HG02870 (cell line): ENCODE measurements around the gene PREX1.

Experiments used
- ATAC-seq: cut with Tn5 transposase; IDR thresholded peaks from one replicate; pipeline ENCODE4 v1.9.1; 2021; ENCODE audit warnings: mild to moderate bottlenecking, moderate library complexity; ENCODE audit not compliant: unreplicated experiment

The PREX1 gene

GRCh38 chr20:48722737-48723191, 105.0 kb downstream of the PREX1 start:
- no peak for ATAC-seq

- no peak for ATAC-seq
Measured at GRCh38 chr20:48722002-48722731, 105.6 kb downstream of the PREX1 start.

GRCh38 chr20:48721324-48722001, 106.3 kb downstream of the PREX1 start:
- ATAC-seq = no peak

GRCh38 chr20:48720256-48720985, 107.4 kb downstream of the PREX1 start:
- ATAC-seq = no peak

GRCh38 chr20:48719598-48720255, 108.1 kb downstream of the PREX1 start:
- ATAC-seq = no peak

GRCh38 chr20:48718786-48719578, 108.8 kb downstream of the PREX1 start:
- no peak for ATAC-seq

GRCh38 chr20:48717680-48718223, 110.0 kb downstream of the PREX1 start:
- ATAC-seq = no peak

GRCh38 chr20:48717095-48717672, 110.6 kb downstream of the PREX1 start:
- no peak for ATAC-seq

- ATAC-seq = no peak
Measured at GRCh38 chr20:48716541-48716940, 111.3 kb downstream of the PREX1 start.

GRCh38 chr20:48716086-48716485, 111.7 kb downstream of the PREX1 start:
- no peak for ATAC-seq

GRCh38 chr20:48714764-48715163, 113.0 kb downstream of the PREX1 start:
- no peak for ATAC-seq

GRCh38 chr20:48711696-48712464, 115.9 kb downstream of the PREX1 start:
- ATAC-seq = no peak

GRCh38 chr20:48711044-48711428, 116.8 kb downstream of the PREX1 start:
- ATAC-seq = no peak

GRCh38 chr20:48710341-48711043, 117.3 kb downstream of the PREX1 start:
- ATAC-seq = no peak

- no peak for ATAC-seq
Measured at GRCh38 chr20:48709744-48710143, 118.1 kb downstream of the PREX1 start.

GRCh38 chr20:48709058-48709691, 118.6 kb downstream of the PREX1 start:
- ATAC-seq = no peak

- ATAC-seq = no peak
Measured at GRCh38 chr20:48708630-48709029, 119.2 kb downstream of the PREX1 start.

GRCh38 chr20:48708116-48708515, 119.7 kb downstream of the PREX1 start:
- no peak for ATAC-seq
